HS-5 (cell line): ENCODE results near the gene LRCH2.
"Not testable (repeated sequence)": the region's sequence is repeated elsewhere in the genome, so short reads cannot be mapped to it uniquely, and the experiment has no call there.

ENCODE experiments used
- DNase-seq: peaks from one replicate; pipeline ENCODE4 v3.0.0-alpha.2; 2012; ENCODE audit warnings: low read depth

The LRCH2 gene

DNA sequence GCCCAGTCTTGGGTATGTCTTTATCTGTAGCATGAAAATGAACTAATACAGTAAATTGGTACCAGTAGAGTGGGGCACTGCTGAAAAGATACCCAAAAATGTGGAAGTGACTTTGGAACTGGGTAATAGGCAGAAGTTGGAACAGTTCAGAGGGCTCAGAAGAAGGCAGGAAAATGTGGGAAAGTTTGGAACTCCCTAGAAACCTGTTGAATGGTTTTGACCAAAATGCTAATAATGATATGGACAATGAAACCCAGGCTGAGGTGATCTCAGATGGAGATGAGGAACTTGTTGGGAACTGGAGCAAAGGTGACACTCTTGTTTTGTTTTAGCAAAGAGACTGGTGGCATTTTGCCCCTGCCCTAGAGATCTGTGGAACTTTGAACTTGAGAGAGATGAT is 24.3 kb downstream of the LRCH2 start:
- not testable (repeated sequence) for DNase-seq

DNA sequence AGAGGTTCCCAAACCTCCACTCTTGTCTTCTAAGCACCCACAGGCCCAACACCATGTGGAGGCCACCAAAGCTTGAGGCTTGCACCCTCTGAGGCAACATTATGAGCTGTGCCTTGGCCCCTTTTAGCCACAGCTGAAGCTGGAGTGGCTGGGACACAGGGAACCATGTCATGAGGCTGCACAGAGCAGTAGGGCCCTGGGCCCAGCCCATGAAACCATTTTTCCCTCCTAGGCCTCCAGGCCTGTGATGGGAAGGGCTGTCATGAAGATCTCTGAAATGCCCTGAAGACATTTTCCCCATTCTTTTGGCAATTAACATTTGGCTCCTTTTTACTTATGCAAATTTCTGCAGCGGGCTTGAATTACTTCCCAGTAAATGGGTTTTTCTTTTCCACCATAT is 29.9 kb downstream of the LRCH2 start:
- no peak for DNase-seq

DNA sequence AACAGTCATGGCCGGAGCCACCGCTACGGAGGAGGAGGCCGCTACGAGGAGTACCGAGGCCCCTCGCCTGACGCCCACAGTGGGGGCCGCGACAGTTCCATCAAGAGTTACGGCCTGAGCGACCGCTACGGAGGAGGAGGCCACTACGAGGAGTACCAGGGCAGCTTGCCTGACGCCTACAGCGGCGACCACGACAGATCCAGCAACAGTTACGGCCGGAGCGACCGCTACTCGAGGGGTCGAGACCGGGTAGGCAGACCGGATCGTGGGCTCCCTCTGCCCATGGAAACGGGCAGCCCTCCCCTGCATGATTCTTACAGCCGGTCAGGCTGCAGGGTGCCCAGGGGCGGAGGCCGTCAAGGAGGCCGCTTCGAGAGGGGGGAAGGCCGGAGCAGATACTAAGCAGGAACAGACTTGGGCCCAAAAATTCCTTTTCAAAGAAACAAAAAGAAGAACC is 41.6 kb downstream of the LRCH2 start:
- no peak for DNase-seq

DNA sequence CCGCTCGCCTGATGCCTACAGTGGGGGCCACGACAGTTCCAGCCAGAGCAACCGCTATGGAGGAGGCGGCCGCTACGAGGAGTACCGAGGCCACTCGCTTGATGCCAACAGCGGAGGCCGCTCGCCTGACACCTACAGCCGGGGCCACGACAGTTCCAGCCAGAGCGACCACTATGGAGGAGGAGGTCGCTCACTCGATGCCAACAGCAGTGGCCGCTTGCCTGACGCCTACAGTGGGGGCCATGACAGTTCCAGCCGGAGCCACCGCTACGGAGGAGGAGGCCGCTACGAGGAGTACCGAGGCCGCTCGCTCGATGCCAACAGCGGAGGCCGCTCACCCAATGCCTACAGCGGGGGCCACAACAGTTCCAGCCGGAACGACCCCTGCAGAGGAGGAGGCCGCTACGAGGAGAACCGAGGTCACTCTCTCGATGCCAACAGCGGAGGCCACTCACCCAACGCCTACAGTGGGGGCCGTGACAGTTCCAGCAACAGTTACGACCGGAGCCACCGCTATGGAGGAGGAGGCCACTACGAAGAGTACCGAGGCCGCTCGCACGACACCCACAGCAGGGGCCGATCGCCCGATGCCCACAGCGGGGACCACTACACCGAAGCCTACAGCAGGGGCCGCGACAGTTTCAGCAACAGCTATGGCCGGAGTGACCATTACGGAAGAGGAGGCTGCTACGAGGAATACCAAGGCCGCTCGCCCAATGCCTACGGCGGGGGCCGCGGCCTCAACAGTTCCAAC is 42.2 kb downstream of the LRCH2 start:
- DNase-seq: no peak

DNA sequence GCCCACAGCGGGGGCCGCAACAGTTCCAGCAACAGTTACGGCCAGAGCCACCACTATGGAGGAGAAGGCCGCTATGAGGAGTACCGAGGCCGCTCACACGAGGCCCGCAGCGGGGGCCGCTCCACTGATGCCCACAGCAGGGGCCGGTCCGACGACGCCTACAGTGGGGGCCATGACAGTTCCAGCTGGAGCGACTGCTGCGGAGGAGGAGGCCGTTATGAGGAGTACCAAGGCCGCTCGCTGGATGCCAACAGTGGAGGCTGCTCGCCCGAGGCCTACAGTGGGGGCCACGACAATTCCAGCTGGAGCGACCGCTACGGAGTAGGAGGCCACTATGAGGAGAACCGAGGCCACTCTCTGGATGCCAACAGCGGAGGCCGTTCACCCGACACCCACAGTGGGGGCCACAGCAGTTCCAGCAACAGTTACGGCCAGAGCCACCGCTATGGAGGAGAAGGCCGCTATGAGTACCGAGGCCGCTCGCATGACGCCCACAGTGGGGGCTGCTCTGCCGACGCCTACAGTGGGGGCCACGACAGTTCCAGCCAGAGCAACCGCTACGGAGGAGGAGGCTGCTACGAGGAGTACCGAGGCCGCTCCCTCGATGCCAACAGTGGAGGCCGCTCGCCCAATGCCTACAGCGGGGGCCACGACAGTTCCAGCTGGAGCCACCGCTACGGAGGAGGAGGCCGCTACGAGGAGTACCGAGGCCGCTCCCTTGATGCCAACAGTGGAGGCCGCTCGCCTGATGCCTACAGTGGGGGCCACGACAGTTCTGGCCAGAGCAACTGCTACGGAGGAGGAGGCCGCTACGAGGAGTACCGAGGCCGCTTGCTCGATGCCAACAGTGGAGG is 43.0 kb downstream of the LRCH2 start:
- no peak for DNase-seq

DNA sequence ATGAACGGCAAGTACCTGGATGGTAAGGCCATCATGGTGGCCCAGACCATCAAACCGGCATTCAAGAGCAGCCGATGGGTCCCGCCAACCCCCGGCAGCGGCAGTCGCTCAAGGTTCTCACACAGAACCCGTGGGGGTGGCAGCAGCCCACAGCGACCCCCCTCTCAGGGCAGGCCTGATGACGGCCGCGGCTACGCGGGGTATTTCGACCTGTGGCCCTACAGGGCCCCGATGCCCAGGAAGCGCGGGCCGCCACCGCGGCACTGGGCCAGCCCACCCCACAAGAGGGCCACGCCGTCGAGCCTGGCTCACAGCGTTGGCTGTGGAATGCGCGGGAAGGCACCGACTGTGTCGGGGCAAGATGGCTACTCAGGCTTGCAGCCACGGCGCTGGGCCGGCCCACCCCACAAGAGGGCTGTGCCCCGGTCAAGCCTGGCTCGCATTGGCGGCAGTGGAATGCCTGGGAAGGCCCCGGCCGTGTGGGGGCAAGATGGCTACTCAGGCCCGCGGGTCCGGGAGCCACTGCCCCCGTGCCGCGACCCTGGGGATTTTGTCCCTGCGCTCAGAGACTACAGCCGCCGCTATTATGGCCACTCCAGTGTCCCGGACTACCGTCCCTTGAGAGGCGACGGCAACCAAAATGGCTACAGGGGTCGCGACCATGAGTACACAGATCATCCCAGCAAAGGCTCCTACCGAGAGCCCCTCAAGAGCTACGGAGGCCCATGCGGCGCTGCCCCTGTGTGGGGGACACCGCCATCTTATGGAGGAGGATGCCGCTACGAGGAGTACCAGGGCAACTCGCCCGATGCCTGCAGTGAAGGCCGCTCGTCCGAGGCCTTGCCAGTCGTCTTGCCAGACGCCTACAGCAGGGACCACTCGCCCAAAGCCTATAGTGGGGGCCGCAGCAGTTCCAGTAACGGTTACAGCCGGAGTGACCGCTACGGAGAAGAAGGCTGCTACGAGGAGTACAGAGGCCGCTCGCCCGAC is 44.0 kb downstream of the LRCH2 start:
- no peak for DNase-seq

DNA sequence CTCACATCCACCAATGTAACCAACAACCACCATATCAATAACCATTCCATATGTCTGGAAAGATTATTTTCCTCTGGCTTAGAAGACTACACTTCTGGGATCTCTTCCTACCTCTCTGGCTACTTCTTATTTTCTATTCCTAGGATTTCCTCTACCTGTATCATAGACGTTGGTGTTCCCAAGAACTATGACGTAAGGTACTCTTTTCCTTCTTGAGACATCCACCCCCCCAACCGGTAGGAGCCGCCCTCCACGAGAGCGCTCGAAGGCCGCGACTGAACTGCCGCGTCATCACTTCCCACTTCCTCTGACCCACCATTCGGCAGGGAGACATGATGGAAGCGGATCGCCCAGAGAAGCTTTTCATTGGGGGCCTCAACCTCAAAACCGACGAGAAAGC is 44.8 kb downstream of the LRCH2 start, which contains the start of gene RBMXL3:
TSS of gene RBMXL3 (plus strand) at position 301 of the 400 bp plus-strand sequence. CDS start at position 333, 32 bp downstream.
- no peak for DNase-seq

DNA sequence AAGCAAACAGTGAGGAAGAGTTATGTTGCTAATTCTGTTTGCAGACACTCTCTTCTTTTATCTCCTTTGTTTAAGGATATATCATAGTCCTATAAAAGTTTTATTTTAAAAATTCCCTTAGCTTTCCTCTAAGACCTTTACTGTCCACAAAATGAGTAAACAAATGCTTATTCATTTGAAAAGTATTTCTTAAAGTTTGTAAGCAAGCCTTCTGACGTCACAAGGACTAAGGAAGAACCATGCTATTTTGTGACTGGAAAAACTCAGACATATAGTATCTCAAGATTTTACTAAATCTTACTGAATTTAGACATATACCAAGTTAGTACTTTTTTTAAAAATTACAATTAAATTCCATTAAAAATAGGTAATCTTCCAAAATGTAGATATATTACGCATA is 49.9 kb downstream of the LRCH2 start:
- peak; percentile 0 for DNase-seq

DNA sequence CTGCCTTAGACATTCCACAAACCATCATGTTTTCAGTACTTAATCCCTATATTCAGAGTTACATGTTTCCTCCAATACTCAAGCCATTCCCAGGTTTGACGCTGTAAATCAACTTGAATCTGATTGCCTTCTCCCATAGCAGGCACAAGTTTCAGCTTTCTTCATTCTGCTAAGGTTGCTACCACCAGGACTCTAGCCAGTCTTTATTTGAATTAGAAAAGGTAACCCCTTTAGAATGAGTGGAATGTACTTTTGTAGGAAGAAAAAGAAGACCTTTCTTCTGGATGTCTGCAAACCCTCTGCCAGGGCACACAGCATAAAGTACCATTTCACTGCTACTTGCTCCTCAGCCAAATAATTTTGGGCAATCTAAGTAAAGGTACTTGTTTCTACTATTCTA is 55.4 kb downstream of the LRCH2 start:
- no peak for DNase-seq

DNA sequence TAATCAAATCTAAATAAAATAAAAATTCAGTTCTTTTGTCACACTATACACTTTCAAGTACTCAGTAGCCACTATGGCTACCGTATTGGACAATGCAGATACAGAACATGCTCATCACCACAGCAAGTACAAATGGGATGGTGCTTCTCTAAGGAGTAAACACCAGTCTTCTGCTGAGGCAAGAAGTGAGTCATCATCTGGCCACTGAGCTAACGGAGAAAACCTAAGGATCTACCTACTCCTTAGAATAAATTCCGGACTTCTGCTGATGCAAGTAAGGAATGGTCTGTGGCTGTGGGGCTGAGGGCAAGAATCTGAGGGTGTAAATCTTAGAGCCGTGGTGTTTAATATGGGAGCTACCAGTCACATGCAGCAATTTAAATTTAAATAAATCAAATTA is 56.0 kb downstream of the LRCH2 start:
- no peak for DNase-seq

DNA sequence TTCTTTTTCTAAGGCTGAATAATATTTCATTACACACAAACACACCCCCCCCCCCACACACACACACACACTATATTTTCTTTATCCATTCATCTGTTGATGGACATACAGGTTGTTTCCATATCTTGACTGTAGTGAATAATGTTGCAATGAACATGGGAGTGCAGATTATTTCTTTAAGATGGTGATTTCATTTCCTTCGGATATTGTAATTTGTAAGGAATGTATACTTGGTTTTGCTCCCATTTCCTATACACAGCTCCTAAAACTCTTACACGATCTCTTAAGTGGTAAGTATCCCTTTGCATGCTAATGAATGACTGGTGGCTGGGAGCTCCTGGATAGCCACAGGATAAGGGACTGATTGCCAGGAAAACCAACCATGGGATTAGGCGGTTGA is 59.3 kb downstream of the LRCH2 start:
- peak; percentile 13 for DNase-seq

DNA sequence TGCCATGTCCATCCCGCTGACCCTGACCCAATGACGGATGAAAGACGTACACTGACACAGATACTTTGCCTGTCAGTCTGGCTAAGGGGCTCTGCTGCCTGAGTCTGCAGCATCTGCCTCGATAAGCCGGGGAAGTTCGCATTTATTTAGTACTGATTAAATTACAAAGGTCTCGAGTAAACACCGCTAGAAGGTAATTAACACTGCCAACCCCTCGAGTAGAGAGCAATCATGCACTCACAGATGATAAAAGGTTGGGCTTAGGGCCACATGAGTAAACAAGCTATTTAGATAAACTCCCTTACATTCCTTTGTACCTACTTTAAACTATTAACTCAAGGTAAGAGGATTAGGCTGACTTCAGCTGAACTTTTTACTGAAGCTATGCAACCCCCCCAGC is 60.7 kb downstream of the LRCH2 start:
- no peak for DNase-seq

DNA sequence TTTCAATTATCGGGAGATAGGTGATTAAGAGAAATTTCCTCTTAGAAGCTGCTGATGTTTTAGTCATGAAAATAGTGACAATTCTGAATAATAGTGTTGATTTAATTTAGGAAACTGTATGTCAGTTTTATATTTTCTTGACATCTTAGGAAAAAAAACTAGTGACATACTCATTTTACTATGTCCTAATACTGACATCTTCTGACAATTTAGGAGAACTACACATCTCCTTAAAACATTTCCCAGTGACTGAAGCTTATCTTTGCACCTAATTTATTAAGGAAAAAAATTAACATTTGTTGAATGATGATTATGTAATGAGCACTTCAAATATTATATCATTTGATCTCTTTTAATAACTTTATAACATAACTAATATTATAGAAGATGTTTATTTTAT is 86.7 kb downstream of the LRCH2 start:
- no peak for DNase-seq

DNA sequence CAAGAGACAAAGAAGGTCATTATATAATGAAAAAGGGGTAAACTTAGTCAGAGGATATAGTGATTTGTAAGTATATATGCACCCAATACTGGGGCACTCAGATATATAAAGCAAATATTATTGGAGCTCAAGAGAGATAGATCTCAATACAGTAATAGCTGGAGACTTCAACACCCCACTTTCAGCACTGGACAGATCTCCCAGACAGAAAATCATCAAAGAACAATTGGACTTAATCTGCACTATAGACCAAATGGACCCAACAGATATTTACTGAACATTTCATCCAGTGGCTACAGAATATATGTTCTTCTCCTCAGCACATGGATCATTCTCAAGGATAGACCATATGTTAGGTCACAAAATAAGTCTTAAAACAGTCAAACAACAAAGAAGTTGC is 91.8 kb downstream of the LRCH2 start:
- DNase-seq: no peak

DNA sequence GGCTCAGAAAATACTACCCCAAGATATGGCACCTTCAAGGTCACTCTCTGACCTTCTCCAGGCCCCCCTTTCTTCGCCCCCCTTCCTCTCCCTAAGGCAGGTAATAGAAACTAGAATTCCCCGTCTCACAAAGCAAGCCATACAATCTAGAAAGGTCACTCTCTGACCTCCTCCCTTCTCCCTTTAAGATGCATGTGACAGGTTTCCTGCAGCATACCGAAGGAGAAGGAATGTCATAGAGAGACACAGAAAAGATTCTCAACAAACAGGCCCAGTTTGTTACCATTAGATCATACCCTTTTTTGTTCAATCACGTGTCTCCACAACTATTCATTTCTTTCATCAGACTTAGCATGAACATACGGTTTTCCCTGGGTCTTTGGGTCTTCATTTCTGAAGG is 95.9 kb downstream of the LRCH2 start:
- DNase-seq: no peak

DNA sequence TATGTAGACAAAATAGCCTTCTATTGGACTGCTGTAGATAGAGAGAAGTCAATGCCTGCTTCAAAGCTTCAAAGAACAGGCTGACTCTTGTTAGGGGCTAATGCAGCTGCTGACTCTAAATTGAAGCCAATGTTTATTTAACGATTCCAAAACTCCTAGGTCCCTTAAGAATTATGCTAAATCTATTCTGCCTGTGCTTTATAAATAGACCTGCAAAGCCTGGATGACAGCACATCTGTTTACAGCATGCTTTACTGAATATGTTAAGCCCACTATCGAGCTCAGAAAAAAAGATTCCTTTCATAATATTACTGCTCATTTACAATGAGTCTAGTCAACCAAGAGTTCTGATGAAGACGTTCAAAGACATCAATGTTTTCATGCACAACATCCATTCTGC is 99.5 kb downstream of the LRCH2 start:
- DNase-seq: no peak

DNA sequence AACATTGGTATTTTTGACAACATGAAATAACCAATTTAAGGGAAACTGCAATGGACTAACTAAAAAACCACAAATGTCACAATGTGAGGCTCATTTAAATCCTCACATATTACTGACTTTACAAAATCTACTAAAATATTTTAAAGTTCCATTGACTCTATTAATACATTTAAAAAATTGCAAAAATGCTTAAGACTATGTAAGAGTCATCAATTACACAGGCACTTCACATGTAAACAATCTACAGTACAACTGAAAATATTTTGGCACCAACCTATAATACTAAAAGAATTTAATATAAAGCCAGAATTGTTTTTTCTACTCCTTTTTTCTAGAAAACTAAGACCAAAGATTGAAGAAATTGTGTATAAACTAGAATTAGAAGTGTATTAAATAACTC is 121.5 kb downstream of the LRCH2 start:
- no peak for DNase-seq

DNA sequence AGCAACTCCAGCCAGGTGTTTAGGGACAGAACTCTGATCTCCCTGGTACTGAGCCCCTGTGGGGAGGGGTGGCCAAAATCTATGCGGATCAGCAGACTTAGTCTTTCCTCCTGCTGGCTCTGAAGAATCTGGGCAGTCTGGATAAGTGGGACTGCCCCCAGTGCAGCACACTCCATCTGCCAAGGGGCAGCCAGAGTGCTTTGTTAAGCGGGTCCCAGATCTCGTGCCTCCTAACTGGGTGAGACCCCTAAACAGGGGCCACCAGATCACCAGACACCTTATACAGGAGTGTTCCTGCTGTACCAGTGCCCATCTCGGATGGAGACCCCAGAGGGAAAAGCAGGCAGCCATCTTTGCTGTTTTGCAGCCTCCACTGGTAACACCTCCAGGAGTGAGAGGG is 135.0 kb downstream of the LRCH2 start:
- DNase-seq: no peak

DNA sequence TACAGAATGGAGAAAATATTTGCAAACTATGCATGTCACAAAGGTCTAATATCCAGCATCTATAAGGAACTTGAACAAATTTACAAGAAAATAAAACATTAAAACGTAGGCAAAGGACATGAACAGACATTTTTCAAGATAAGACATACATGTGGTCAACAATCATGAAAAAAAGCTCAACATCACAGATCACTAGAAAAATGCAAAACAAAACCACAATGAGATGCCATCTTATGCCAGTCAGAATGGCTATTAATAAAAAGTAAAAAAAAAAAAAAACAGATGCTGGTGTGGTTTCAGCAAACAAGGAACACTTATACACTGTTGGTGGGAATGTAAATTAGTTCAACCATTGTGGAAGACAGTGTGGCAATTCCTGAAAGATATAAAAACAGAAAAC is 140.7 kb downstream of the LRCH2 start:
- no peak for DNase-seq

DNA sequence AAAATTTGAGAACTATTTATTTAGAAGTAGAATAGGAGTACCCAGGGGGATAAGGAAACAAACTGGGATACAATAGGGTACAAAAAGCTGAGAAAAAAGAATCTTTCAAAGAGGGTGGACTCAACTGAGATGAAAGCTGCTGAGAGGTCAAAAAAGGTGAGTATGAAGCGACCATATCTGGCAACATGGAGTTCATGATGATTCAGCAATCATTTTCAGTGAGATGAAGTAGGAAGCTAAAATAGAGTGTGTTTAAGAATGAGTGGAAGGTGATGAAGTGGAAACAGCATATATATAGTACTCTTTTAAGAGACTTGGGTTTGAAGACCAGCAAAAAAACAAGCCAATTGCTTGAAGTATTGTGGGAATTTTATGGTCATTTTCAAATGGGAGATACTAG is 144.5 kb downstream of the LRCH2 start:
- DNase-seq: no peak

DNA sequence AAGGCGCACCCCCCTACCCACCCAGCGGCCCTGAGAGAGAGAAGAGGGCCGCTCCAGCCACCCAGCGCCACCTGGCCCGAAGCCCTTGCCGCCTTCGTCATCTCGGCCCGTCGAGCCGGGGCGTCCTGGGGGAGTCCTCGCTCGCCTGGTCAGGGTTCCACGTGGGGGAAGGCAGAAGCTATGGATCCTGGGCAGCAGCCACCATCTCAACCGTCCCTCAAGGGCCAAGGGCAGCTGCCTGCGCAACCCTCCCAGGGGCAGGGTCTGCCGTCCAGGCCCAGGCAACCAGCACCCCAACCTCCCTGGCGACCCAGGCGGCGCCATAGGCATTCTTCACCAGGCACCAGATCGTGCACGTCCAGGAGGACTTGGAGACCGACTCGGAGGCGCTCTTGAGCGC is 165.0 kb downstream of the LRCH2 start:
- no peak for DNase-seq

DNA sequence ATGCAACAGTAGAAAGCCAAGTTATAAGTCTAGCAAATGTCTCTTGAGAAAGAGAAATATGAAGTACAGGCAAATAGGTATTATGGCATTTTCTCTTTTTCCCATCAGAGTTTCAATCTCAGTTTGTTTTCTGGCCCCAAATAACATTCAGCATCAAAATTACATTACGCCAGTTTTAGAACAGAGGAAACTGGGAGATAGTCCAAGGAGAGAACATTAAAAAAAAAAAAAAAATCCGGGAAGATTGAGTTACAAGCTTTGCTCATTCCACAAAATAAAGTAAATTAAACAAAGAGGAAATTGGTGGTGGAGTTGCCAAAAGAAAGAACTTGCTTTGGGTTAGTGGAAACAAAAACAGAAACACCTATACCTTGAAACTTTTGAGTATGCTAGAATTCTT is 166.1 kb downstream of the LRCH2 start:
- no peak for DNase-seq
